GOT3 (cell line): ENCODE data around the gene SLC38A8.

ENCODE experiments used
- DNase-seq: peaks from one replicate; lab custom pipeline; 2025; ENCODE audit warnings: mixed read lengths; lab: John Stamatoyannopoulos, UW

SLC38A8 gene

GRCh38 chr16:83996481-83997252, 45.9 kb downstream of the SLC38A8 start:
- no peak for DNase-seq

DNA sequence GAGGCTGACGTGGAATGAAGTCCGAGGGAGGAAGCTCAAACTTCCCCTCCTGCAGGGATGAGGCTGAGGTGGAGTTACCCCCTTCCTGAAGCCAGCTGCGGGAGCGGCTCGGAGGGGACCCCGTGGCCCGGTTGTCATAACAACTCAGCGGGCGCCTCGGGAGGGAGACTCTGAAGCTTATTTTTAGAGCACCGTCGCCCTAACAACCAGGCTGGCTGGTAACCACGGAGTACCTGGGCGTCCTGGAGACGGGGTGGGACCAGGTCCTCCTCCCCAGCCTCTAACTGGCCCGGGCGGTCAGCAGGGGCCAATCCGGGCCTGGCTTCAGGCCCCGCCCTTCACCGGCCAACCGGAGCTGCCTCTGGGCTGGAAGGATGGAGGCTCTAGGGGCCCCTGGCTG, 46.8 kb downstream of the SLC38A8 start:
- DNase-seq: no peak

GRCh38 chr16:83994703-83995102, 47.9 kb downstream of the SLC38A8 start:
- no peak for DNase-seq

- DNase-seq: peak; percentile 7
Measured at GRCh38 chr16:83994087-83994486, 48.5 kb downstream of the SLC38A8 start.

DNA sequence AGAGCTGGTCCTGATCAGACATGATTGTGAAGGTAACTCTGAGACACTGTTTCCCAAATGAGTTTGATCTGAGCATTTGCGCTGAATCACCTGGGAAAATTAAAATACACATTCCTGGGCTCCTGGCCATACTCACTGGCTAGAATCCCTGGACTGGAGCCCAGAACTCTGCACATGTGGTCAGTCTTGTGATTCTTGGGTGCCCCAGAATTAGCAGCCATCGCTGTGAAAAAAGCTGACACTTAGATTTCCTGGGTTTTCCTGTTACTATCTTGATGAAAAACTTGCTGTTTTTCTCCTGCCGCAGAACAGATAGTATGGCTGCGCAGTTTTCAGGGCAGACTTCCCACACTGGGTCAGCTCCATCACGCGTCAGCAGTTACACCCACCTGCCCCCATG, 50.0 kb downstream of the SLC38A8 start:
- no peak for DNase-seq

GRCh38 chr16:83990492-83990891, 52.1 kb downstream of the SLC38A8 start:
- DNase-seq: no peak

DNA sequence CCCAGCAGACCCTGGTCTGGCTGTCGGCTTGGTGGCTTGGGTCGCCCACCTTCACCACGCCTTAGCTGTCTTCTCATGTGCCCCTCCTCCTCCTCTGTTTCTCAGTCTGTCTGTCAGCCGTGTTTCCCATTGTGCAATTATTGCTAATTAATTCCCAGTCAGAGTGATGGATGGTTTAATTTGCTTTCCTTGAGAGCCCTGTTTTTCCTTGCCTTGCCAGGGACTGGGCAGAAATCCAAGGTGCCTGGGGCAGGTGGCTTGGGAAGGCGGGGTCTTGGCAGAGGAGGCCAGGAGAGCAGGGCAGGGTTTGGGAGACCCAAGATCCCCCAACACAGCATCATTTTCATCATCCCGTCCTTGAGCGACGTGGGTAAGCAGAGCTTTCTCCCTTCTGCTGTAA, 53.3 kb downstream of the SLC38A8 start:
- DNase-seq: no peak

- no peak for DNase-seq
Measured at GRCh38 chr16:83983491-83983890, 59.1 kb downstream of the SLC38A8 start.

DNA sequence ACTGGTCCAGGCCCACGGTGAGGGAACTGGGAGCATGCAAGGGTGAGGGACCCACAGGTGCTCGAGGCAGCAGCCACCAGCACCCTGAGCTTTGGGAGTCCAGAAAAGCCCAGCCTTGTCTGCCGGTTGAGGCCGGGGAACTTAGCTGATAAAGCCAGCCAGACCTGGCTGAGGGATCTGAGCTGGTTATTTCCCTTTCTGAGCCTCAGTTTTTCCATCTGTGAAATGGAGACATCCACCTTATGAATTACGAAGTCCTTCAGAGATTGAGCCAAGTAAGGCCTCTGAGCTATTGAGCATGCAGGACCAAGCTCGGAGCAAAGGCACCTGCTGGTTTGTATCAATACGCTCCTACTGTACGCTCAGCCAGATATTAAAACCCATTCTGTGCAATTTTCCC, 60.8 kb downstream of the SLC38A8 start:
- DNase-seq: no peak

DNA sequence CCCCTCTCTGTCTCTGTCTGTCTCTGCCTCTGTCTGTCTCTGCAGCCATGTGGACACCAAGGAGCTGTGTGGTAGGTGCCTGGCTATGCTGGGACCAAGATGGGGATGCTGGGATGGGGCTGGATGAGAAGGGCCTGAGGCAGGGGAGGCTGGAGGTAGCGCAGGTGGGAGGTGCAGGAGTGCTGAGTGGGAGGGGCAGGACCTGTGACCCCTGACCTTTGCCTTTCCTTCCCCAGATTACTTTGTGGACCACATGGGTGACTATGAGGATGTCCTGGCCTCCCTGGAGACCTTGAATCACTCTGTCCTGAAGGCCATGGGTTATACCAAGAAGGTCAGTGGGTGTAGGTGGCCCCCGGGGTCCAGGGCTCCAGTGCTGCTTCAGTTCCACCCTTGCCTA, 61.8 kb downstream of the SLC38A8 start:
- DNase-seq: no peak

DNA sequence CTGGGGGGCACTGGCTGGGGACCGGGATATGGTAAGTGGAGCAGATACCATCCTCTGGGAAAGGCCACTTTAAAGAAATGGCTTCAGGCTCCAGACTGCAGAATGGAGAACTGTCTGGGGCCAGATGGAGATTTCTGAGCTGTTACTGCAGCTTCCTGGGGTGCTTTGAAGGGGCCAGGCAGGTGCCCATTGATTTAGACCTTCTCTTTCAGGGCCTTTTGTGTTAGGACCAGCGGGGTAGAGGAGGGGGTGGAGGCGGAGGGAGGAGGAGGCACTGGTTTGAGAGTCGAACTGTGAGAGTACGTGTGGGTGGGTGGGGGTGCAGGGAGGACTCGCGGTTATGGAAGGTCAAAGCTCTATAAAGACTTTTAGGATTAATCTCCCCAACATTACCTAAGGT, 63.2 kb downstream of the SLC38A8 start:
- no peak for DNase-seq

DNA sequence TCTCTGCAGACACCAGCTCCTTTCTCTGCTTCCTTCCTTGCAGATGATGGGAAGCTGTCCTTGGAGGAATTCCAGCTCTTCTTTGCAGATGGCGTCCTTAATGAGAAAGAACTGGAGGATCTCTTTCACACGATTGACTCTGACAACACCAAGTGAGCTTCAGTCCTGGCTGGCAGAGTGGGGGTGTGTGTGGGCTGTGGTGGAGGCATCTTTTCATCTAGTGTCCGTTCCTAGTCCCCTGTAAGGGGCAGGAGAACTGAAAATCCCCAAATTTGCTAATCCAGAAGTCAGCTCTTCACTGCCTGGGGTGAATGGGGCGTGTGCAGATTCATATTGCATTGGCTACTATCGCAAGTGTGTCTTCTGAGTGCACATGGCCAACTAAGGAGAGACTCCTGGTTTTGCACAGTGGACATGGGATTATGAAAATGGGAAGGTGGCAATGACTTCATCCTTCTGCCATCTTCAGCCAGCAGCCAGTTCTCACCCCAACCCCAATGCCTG, 64.1 kb downstream of the SLC38A8 start:
- DNase-seq: no peak

GRCh38 chr16:83977056-83977815, 65.4 kb downstream of the SLC38A8 start:
- DNase-seq: no peak

- no peak for DNase-seq
Measured at GRCh38 chr16:83975590-83976260, 66.9 kb downstream of the SLC38A8 start.

GRCh38 chr16:83974475-83974874, 68.1 kb downstream of the SLC38A8 start:
- no peak for DNase-seq

DNA sequence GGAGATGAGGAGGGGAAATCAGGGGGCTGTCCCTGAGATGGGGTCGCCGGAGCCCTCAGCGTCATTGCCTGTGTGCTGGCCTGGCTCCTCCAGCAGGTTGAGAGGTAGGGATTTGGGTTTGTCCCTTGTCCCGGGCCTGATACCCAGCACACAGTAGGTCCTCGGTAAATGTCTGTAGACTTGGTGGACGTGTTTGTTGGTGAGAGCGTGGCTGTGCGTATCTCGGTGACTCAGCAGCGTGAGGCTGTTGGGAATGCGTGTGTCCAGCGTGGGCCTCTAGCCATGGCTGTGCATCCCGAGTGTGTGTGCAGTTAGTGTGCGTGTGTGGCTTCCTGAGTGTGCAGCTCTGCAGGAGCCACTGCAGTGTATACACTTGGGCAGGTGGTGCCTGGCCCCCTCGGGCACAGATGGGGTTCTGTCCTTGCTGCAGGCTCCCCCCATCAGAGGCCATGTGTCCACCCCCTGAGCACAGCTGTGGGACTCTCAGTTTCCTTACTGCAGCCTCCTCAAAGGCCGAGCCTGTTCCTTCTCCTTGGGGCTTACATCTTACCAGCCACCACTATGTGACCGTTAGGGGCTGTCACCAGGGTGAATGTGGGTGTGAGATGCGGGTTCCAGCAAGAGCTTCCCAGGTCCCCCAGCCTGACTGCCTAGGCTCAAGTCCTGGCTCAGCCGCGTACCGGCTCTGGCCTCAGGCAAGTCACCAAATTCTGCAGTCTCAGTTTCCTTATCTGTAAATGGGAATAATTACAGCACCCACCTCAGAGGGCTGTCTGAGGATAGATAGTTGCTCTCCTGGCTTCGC, 68.8 kb downstream of the SLC38A8 start:
- no peak for DNase-seq

DNA sequence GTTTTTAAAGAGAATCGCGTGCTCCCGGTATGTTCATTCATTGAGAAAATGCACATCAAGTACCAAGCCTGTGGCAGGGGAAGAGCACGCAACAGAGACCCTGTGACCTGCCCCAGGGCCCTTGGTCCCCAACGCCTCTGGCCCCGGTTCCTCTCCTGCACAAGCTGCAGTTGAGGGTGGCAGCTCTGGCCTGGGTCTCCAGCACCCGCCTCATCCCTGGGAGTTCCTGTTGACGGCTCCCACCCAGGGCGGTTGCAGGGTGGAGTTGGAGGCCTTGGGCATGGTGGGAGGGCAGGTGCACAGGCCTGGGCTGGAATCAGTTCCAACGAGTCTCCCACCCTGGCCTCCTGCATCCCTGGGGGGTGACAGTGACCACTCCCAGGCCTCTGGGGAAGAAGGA, 69.5 kb downstream of the SLC38A8 start:
- DNase-seq: no peak

DNA sequence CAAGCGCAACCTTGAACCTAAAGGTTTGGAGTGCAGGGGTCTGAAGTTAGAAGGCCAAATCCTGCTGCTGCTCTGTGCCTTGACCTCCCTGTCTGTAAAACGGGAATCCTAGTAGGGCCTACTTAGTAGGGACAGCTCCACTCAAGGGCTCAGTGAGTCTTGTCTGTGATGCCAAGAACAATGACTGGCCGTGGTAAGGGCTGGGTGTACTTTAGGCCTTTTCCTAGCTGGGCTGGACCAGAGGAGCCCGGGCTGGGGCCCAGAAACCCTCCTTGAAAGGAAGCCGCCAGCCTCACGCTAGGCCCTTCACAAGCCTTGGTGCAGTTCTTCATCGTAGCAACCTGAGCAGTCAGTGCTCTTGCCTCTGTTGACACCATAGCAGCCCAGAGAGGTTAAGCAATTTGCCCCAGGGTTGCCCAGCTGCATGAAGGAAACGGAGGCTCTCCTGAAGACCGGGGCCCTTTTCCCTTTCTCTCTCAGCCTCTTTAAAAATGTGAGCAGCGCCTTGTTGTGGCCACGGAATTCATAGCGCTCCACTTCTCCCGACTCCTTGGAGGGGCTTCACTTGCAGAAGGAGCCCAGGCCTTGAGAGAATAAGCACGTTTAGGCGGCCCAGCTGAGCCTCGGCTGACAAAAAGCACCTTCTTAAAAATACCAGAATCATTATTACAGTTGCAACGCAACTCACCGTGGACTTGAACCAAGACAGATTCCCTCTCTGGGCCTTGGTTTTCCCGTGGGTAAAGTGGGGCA, 70.2 kb downstream of the SLC38A8 start:
- DNase-seq: no peak

DNA sequence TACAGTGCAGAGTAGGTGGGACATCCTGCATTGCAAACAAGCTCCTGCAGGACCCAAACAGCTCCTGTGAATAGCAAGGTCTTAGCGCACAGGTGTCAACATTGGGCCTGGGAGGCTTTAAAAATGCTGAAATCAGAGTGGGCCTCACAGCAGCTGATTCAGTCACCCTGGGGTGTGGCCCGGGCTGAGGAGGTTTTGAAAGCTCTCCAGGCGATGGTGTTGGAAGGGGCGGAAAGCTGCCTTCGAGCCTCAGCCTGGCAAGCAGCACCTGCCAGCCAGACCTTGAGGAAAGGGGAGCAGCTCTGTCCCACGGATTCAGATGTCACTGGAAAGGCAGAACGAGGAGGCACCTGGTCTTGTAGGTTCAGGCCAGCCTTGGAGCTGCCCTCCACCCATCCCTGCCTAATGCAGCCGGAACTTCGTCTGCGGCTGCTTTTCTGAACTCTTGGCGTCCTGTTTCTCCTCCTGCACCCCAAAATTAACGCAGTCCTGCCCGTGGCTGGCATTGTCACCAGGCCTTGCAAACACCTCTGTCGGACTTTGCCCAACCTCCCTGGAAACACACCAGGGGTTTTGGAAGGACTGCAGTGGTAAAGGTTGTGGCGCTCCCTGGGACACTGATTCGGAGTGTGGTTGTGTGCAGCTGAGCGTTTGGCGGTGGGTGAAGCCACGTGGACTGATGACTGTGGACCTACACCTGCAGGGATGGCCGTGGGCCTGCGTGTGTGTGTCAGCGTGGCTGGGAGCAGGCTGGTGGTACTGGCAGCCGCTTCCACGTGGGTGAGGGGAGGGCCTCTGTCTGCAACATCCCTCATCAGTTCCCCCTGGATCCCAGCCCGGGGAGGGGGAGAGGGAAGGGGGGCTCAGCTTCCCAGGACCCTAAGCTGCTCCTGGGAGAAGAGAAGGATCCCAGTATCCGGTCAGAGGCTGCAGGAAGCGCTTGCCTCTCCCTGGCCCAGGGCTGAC, 71.1 kb downstream of the SLC38A8 start:
- no peak for DNase-seq

DNA sequence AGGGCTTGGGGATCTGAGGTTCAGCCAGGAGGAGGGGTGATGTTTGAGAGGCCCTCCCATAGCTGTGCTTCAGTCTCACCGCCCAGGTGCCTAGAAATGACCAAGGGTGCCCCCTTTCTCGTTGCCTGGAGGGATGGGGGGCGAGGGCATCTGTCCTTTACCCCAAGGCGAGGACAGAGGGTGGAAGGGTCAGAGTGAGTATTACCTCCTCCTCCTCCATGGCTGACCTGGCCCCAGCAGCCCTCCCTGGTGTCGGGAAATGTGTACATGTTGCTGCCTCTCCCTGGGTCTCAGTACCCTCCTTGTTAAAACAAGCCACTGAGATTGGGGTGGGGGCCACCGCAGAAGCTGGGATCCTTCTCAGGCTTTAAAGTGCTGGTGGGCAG, 72.2 kb downstream of the SLC38A8 start:
- no peak for DNase-seq
